ENCODE measurements around the gene ELOVL6. TPM values are rescaled to one million over a fixed set of nuclear protein-coding genes. Genes with fewer than 3 reads are reported as not detected.

ELOVL6 gene
- total RNA-seq, 1 donor from 2014 or later, result 13.2 TPM

GRCh38 chr4:110135076-110135475 lies 63.3 kb downstream of the ELOVL6 start:
- TF ChIP-seq, protein P1, sequence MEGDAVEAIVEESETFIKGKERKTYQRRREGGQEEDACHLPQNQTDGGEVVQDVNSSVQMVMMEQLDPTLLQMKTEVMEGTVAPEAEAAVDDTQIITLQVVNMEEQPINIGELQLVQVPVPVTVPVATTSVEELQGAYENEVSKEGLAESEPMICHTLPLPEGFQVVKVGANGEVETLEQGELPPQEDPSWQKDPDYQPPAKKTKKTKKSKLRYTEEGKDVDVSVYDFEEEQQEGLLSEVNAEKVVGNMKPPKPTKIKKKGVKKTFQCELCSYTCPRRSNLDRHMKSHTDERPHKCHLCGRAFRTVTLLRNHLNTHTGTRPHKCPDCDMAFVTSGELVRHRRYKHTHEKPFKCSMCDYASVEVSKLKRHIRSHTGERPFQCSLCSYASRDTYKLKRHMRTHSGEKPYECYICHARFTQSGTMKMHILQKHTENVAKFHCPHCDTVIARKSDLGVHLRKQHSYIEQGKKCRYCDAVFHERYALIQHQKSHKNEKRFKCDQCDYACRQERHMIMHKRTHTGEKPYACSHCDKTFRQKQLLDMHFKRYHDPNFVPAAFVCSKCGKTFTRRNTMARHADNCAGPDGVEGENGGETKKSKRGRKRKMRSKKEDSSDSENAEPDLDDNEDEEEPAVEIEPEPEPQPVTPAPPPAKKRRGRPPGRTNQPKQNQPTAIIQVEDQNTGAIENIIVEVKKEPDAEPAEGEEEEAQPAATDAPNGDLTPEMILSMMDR (conservative IDR thresholded peaks at IDR 0.05; ENCODE audit: low read depth, low read length), result no peak

GRCh38 chr4:110134269-110134869 lies 64.0 kb downstream of the ELOVL6 start:
- TF ChIP-seq, protein P1 (conservative IDR thresholded peaks at IDR 0.05; ENCODE audit: low read depth, low read length), result no peak
- DNase-seq (ENCODE audit: low read depth), result no peak
- no peak overlapping the region for H3K4me3 ChIP-seq (ENCODE audit: low read depth, low read length)

More at GRCh38 chr4:110135076-110135475, 63.3 kb downstream of the ELOVL6 start:
- H3K4me3 ChIP-seq (ENCODE audit: low read depth, low read length), result no peak overlapping the region
- DNase-seq (ENCODE audit: low read depth), result no peak

- DNase-seq (ENCODE audit: low read depth), result no peak
- TF ChIP-seq, protein P1 (conservative IDR thresholded peaks at IDR 0.05; ENCODE audit: low read depth, low read length), result no peak
- no peak overlapping the region for H3K4me3 ChIP-seq (ENCODE audit: low read depth, low read length)
These were observed 65.3 kb downstream of the ELOVL6 start for GRCh38 chr4:110132816-110133719.

DNA sequence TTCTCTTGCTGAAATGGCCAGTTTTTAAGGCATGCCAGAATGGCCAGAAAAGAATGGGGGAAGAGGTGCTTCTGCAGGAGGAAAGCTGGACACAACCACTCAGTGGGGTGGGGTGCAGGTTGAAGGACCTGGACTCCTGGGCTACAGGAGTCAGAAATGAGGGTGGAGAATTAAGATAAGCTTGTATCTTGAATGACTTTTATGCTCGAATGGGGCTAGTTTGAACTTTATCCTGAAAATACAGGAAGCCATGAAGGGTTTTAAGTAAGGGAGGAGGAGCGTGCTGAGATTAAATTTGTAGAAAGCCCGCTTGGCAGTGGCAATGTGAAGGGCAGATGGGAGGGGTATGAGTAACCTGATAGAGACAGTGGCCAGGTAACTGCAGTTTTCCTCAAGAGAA lies 66.5 kb downstream of the ELOVL6 start:
- DNase-seq (ENCODE audit: low read depth), result no peak
- no peak overlapping the region for H3K4me3 ChIP-seq (ENCODE audit: low read depth, low read length)
- TF ChIP-seq, protein P1 (conservative IDR thresholded peaks at IDR 0.05; ENCODE audit: low read depth, low read length), result no peak

DNA sequence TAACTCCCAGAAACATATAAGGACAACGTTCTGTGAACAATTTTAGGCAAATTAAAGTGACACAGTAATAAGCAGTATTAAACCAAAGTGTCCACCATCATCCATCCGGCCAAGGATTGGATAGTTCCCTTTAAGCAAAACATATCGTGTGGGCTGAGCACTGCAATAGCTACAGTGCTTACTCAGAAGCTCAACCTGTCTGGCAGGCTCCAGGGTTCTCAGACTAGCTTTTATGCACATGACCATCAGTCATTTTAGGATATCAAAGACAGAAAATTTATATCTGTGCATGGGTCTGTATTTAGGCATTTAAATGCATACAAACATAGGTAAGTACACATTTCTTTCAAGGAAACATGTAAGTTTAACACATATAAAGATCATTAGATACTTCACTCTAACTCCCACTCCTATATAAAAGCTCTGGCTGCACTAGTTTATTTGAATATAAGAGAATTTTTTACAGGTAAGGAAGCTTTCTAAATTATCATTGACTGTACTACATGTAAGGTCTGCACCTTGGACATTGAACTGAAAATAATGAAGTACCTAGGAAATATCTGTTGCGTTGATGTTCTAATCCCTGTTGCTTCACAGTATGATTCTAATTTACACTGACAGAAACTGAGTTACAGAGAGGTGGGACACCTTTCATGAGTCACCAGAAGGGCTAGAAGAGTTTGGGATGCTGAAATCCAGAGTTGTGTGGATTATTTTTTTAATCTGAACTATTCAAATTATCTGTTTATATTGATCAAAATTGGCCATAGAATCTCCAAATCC lies 67.6 kb downstream of the ELOVL6 start:
- H3K4me3 ChIP-seq (ENCODE audit: low read depth, low read length), result no peak overlapping the region
- TF ChIP-seq, protein P1 (conservative IDR thresholded peaks at IDR 0.05; ENCODE audit: low read depth, low read length), result no peak
- DNase-seq (ENCODE audit: low read depth), result no peak

- TF ChIP-seq, protein P1 (conservative IDR thresholded peaks at IDR 0.05; ENCODE audit: low read depth, low read length), result no peak
- H3K4me3 ChIP-seq (ENCODE audit: low read depth, low read length), result no peak overlapping the region
- no peak for DNase-seq (ENCODE audit: low read depth)
These were observed 68.9 kb downstream of the ELOVL6 start for GRCh38 chr4:110129544-110129943.
